Lower lobe of right lung (tissue), 2 donors: ENCODE measurements around the gene ARPC2. TPM values are rescaled to one million over a fixed set of nuclear protein-coding genes. Genes with fewer than 3 reads are reported as not detected.

Source experiments
- ATAC-seq, 2 donors: fragments of 200-7000 bp; cut with Tn5 transposase; one replicate each; pipeline ENCODE4 v1.9.1; 2020 to 2022; ENCODE audit warnings: mild to moderate bottlenecking in 2 of 2, moderate library complexity in 2 of 2
- DNase-seq: peaks from one replicate; pipeline ENCODE4 v3.0.0-alpha.2; 2020
- H3K27ac ChIP-seq: fragments of 200-600 bp; one replicate; pipeline ENCODE4 v1.8.0; 2022
- H3K27me3 ChIP-seq: fragments of 200-600 bp; one replicate; pipeline ENCODE4 v1.8.0; 2022; ENCODE audit warnings: low read depth
- H3K36me3 ChIP-seq: fragments of 200-600 bp; one replicate; pipeline ENCODE4 v1.8.0; 2022; ENCODE audit warnings: mild to moderate bottlenecking
- H3K4me1 ChIP-seq: fragments of 200-600 bp; one replicate; pipeline ENCODE4 v1.8.0; 2022
- H3K4me3 ChIP-seq: fragments of 200-600 bp; one replicate; pipeline ENCODE4 v1.8.0; 2022; ENCODE audit warnings: mild to moderate bottlenecking
- H3K9me3 ChIP-seq: fragments of 200-600 bp; one replicate; pipeline ENCODE4 v1.8.0; 2022
- CTCF ChIP-seq: fragments of 200-600 bp; IDR thresholded peaks from one replicate; pipeline ENCODE4 v1.8.0; 2022; ENCODE audit warnings: antibody characterized with exemption, mild to moderate bottlenecking
- intact Hi-C: fragments of 100-400 bp; cut with DNase I; formaldehyde crosslinking; loops from one replicate; pipeline ENCODE4 v1.11.0; 2022
- total RNA-seq: library from RNA; stranded (reverse); fragmentation: NEBNext Ultra II Directional; extraction: Animal tissue kit (Norgen Biotek cat#: 25700); gene quantifications from one replicate; pipeline ENCODE4 v1.2.1, GENCODE V29; 2021
- donor health status: DM: no; HTN: yes; CAD: no; lungs with severe emphysema.

Gene ARPC2
- total RNA-seq, 1 donor from 2014 or later = 382 TPM

- Histone ChIP-seq H3K4me1 (no peaks in the 10 kb centered on the region), H3K27me3 (no peaks in the 10 kb centered on the region), H3K36me3 (no peaks in the 10 kb centered on the region), H3K9me3 (no peaks in the 10 kb centered on the region), H3K27ac (no peak overlapping the region), H3K4me3 (no peak overlapping the region)
- DNase-seq = no peak
- no peak for ATAC-seq
- no peak for TF ChIP-seq CTCF
- intact Hi-C loops = no loop called here
Observed at GRCh38 chr2:218172845-218173244, 44.1 kb upstream of the ARPC2 start.

GRCh38 chr2:218179782-218180181 is 37.2 kb upstream of the ARPC2 start:
- intact Hi-C loops = no loop called here
- Histone ChIP-seq H3K27me3 (no peaks in the 10 kb centered on the region), H3K27ac (no peak overlapping the region)

GRCh38 chr2:218180467-218181114 is 36.4 kb upstream of the ARPC2 start:
- TF ChIP-seq CTCF = no peak
- Histone ChIP-seq H3K36me3 (no peaks in the 10 kb centered on the region), H3K9me3 (no peaks in the 10 kb centered on the region), H3K4me3 (no peak overlapping the region), H3K27me3 (no peaks in the 10 kb centered on the region), H3K4me1 (no peaks in the 10 kb centered on the region), H3K27ac (no peak overlapping the region)
- intact Hi-C loops = no loop called here
- no peak for DNase-seq
- peak in 1 of 2 donors; percentile 19 for ATAC-seq

More at GRCh38 chr2:218179782-218180181, 37.2 kb upstream of the ARPC2 start:
- ATAC-seq (peak in 1 of 2 donors; percentile 47), DNase-seq (no peak)
- TF ChIP-seq CTCF = no peak
- H3K36me3 ChIP-seq = no peaks in the 10 kb centered on the region
- H3K9me3 ChIP-seq = no peaks in the 10 kb centered on the region
- no peaks in the 10 kb centered on the region for H3K4me1 ChIP-seq
- H3K4me3 ChIP-seq = no peak overlapping the region

- TF ChIP-seq CTCF = no peak
- no peak for DNase-seq
- no peak overlapping the region for H3K27ac ChIP-seq
- no peaks in the 10 kb centered on the region for H3K36me3 ChIP-seq
- H3K9me3 ChIP-seq = no peaks in the 10 kb centered on the region
- no peak for ATAC-seq
- H3K27me3 ChIP-seq = no peaks in the 10 kb centered on the region
- no peak overlapping the region for H3K4me3 ChIP-seq
- peaks cover 10% of the 10 kb centered on the region for H3K4me1 ChIP-seq
- intact Hi-C loops = no loop called here
Observed at GRCh38 chr2:218184331-218184730, 32.7 kb upstream of the ARPC2 start.

GRCh38 chr2:218186355-218186766 is 30.6 kb upstream of the ARPC2 start:
- H3K27me3 ChIP-seq = no peaks in the 10 kb centered on the region
- no peak overlapping the region for H3K27ac ChIP-seq
- H3K36me3 ChIP-seq = no peaks in the 10 kb centered on the region
- no peak overlapping the region for H3K4me3 ChIP-seq
- peak; percentile 77 for DNase-seq
- no peaks in the 10 kb centered on the region for H3K9me3 ChIP-seq
- intact Hi-C loops = no loop called here
- ATAC-seq = peak; percentile 94 to 96
- H3K4me1 ChIP-seq = peaks cover 10% of the 10 kb centered on the region
- peak; percentile 86 for TF ChIP-seq CTCF
